Psoas muscle (tissue), 8 donors: ENCODE results near the gene DHCR24. TPM values are rescaled to one million over a fixed set of nuclear protein-coding genes. Genes with fewer than 3 reads are reported as not detected.

Experiments
- ATAC-seq, 4 donors: fragments of 200-7000 bp; cut with Tn5 transposase; one replicate each; pipeline ENCODE4 v1.9.1; 2020; ENCODE audit warnings: moderate library complexity in 3 of 4, mild to moderate bottlenecking in 2 of 4
- DNase-seq, 2 donors: peaks; one replicate each; pipeline ENCODE4 v3.0.0-alpha.2; 2020
- H3K27ac ChIP-seq: fragments of 200-600 bp; one replicate; pipeline ENCODE4 v1.8.0; 2022
- H3K27me3 ChIP-seq, 3 donors: fragments of 200-600 bp in 1 of 3; one replicate each; pipeline versions ENCODE4 v1.6.1 to v1.8.0; 2013 to 2022; ENCODE audit warnings: low read length in 2 of 3, mild to moderate bottlenecking in 2 of 3, moderate library complexity in 1 of 3; ENCODE audit not compliant: insufficient read depth in 3 of 3
- H3K36me3 ChIP-seq, 2 donors: fragments of 200-600 bp in 1 of 2; one replicate each; pipeline versions ENCODE4 v1.6.1 to v1.8.0; 2013 to 2022; ENCODE audit warnings: low read depth in 1 of 2, mild to moderate bottlenecking in 1 of 2, moderate library complexity in 1 of 2; ENCODE audit not compliant: insufficient read depth in 1 of 2
- H3K4me1 ChIP-seq: fragments of 200-600 bp; one replicate; pipeline ENCODE4 v1.8.0; 2022
- H3K4me3 ChIP-seq: fragments of 200-600 bp; one replicate; pipeline ENCODE4 v1.8.0; 2022; ENCODE audit warnings: mild to moderate bottlenecking
- H3K9me3 ChIP-seq: fragments of 200-600 bp; one replicate; pipeline ENCODE4 v1.8.0; 2022
- CTCF ChIP-seq: fragments of 200-600 bp; IDR thresholded peaks from one replicate; pipeline ENCODE4 v1.8.0; 2022; ENCODE audit warnings: antibody characterized with exemption
- WGBS, 3 donors: extraction: QIAGEN DNeasy Blood & Tissue Kit; methylation state at CpG; one replicate each; pipeline versions ENCODE4 v1.1.6 to v1.1.7; 2013; 5-methylcytosine and 5-hydroxymethylcytosine counted together
- intact Hi-C, 2 donors: fragments of 100-400 bp; cut with DNase I; formaldehyde crosslinking; loops; one replicate each; pipeline versions ENCODE4 v1.11.0 to v1.14.2; 2022
- polyA plus RNA-seq, 3 donors: library from polyadenylated mRNA; stranded (reverse); fragments of 200-250 nt; gene quantifications; one replicate each; pipeline ENCODE4 v1.2.3, GENCODE V29; 2013
- total RNA-seq, 4 donors: library from RNA; stranded (reverse); fragmentation: NEBNext Ultra II Directional in 2 of 4; extraction: Animal tissue kit (Norgen Biotek cat#: 25700) in 2 of 4; gene quantifications; one replicate each; pipeline versions ENCODE4 v1.2.1 to v1.2.4, GENCODE V29; 2021 to 2023
- donor health status: healthy with polysubstance abuse.
- donor health status: DM: no; HTN: no; CAD: no; lungs with moderate emphysema.
- donor health status: Bipolar disorder and iron deficiency.
- donor health status: healthy.
- donor health status: DM: yes; HTN: yes; CAD: no.
- donor health status: DM: no; HTN: no; CAD: no.
- donor health status: DM: no; HTN: no; CAD: no.
- donor health status: DM: yes; HTN: yes; CAD: no.

DHCR24 gene
- total and polyA plus RNA-seq, 7 donors, result 8.8 to 215 (median 117) TPM

- 95 to 98% (median 97%) methylated on average over 9 of the region's 9 CpGs for WGBS, 3 donors
- Histone ChIP-seq H3K4me1 (peaks cover under 1% of the 10 kb centered on the region), H3K36me3 (peaks cover 0 to 79% of the 10 kb centered on the region in 2 donors), H3K4me3 (no peak overlapping the region), H3K9me3 (no peaks in the 10 kb centered on the region), H3K27ac (no peak overlapping the region), H3K27me3 (no peaks in the 10 kb centered on the region)
- no peak for ATAC-seq
- no peak for TF ChIP-seq CTCF
- no peak for DNase-seq
- intact Hi-C loops, result no loop called here
Observed at GRCh38 chr1:54851406-54851805, 35.6 kb downstream of the DHCR24 start.

- no peak overlapping the region for H3K4me3 ChIP-seq
- no peaks in the 10 kb centered on the region for H3K4me1 ChIP-seq
- peaks cover 0 to 77% of the 10 kb centered on the region in 2 donors for H3K36me3 ChIP-seq
- TF ChIP-seq CTCF, result no peak
- no peaks in the 10 kb centered on the region for H3K9me3 ChIP-seq
- no peak overlapping the region for H3K27ac ChIP-seq
- 89 to 93% (median 90%) methylated on average over 9 of the region's 9 CpGs for WGBS, 3 donors
- intact Hi-C loops, result no loop called here
- peak in 1 of 2 donors; percentile 50 for DNase-seq
- no peaks in the 10 kb centered on the region for H3K27me3 ChIP-seq
- peak; percentile 30 to 43 (median 37) for ATAC-seq
Observed at GRCh38 chr1:54850737-54851136, 36.3 kb downstream of the DHCR24 start.

- DNase-seq (no peak), ATAC-seq (peak in 2 of 4 donors; percentile 18 to 19)
- Histone ChIP-seq H3K36me3 (peaks cover 0 to 73% of the 10 kb centered on the region in 2 donors), H3K4me3 (no peak overlapping the region), H3K9me3 (no peaks in the 10 kb centered on the region), H3K27ac (no peak overlapping the region), H3K27me3 (no peaks in the 10 kb centered on the region), H3K4me1 (no peaks in the 10 kb centered on the region)
- 42 to 56% (median 54%) methylated on average over 5 of the region's 5 CpGs for WGBS, 3 donors
- intact Hi-C loops, result no loop called here
- TF ChIP-seq CTCF, result no peak
Observed at GRCh38 chr1:54850069-54850730, 36.8 kb downstream of the DHCR24 start.

- H3K27ac ChIP-seq, result no peak overlapping the region
- 89 to 90% (median 90%) methylated on average over 6 of the region's 6 CpGs for WGBS, 3 donors
- peaks cover 0 to 71% of the 10 kb centered on the region in 2 donors for H3K36me3 ChIP-seq
Observed at GRCh38 chr1:54849219-54850068, 37.6 kb downstream of the DHCR24 start.

More at GRCh38 chr1:54849219-54850068, 37.6 kb downstream of the DHCR24 start:
- Histone ChIP-seq H3K27me3 (no peaks in the 10 kb centered on the region), H3K4me3 (no peak overlapping the region), H3K4me1 (no peaks in the 10 kb centered on the region), H3K9me3 (no peaks in the 10 kb centered on the region)
- ATAC-seq, result no peak
- no peak for TF ChIP-seq CTCF
- no peak for DNase-seq
- intact Hi-C loops, result no loop called here
